Mucosa of rectum (tissue), 2 donors: ENCODE data around the gene FYCO1.

Experiments
- H3K27ac ChIP-seq, 2 donors: one replicate each; pipeline ENCODE4 v1.7.0; 2013; ENCODE audit warnings: inconsistent platforms in 2 of 2, low read depth in 2 of 2, low read length in 2 of 2
- H3K27me3 ChIP-seq, 2 donors: one replicate each; pipeline ENCODE4 v1.7.0; 2013; ENCODE audit warnings: low read length in 2 of 2; ENCODE audit not compliant: control insufficient read depth in 2 of 2, insufficient read depth in 2 of 2
- H3K36me3 ChIP-seq, 2 donors: one replicate each; pipeline ENCODE4 v1.7.0; 2013; ENCODE audit warnings: low read length in 2 of 2; ENCODE audit not compliant: control insufficient read depth in 2 of 2, insufficient read depth in 2 of 2
- H3K4me1 ChIP-seq, 2 donors: one replicate each; pipeline ENCODE4 v1.7.0; 2013; ENCODE audit warnings: low read length in 2 of 2, mild to moderate bottlenecking in 1 of 2; ENCODE audit not compliant: control insufficient read depth in 2 of 2, insufficient read depth in 2 of 2
- H3K4me3 ChIP-seq, 2 donors: one replicate each; pipeline ENCODE4 v1.7.0; 2013; ENCODE audit warnings: low read length in 2 of 2
- H3K9ac ChIP-seq, 2 donors: one replicate each; pipeline ENCODE4 v1.7.0; 2013; ENCODE audit warnings: low read length in 2 of 2, low read depth in 1 of 2, mild to moderate bottlenecking in 1 of 2
- H3K9me3 ChIP-seq, 2 donors: one replicate each; pipeline ENCODE4 v1.7.0; 2013; ENCODE audit warnings: low read length in 2 of 2; ENCODE audit not compliant: control insufficient read depth in 2 of 2
- donor health status: healthy.
- donor health status: Normal muscosa, but diverticular disease.

Gene FYCO1

DNA sequence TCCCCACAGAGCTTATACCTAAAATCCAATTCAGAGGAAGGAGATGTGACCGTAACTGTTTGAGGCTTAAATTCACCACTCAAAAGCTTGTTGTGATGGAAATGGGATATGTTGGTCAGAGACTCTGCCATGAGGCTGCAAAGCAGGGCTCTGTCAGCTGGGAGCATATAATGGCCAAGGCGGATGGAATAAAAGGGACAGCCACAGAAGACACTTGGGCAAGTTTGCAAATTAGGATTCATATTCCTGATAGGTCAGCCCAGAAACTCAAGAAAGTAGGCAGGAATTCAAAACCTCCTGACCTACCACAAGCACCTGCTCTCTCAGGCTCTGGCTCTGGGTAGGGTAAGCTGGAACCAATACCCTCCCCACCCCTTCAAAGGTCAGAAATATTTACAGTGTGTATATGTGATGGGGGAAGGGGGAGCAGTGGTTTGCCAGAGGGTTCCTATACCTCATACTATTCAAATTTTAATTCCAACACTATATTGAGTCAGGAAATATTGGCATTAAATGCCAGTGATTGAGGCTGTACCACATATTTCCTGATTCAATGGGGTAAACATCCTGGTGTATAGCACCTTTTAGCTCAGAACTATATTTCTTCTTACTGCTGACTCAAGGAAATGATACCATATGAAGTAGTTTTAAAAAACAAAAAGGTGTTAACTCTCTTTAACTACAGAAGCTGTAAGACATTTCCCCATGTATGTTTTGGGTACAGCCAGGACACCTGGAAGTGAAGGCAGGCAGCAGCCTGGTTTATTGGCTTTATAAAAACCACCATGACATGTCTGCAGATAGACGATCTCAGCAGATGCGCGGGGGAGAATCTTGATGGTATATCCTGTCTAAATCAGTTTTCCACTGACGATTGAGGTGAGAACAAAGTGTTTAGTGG is 19.2 kb downstream of the FYCO1 start:
- Histone ChIP-seq H3K36me3 (peaks cover 26 to 37% of the 10 kb centered on the region in 2 donors), H3K27ac (peak overlapping the region; percentile 5 to 42), H3K4me3 (no peak overlapping the region), H3K9ac (no peak overlapping the region), H3K27me3 (no peaks in the 10 kb centered on the region), H3K4me1 (peaks cover 10 to 25% of the 10 kb centered on the region in 2 donors), H3K9me3 (no peaks in the 10 kb centered on the region)

DNA sequence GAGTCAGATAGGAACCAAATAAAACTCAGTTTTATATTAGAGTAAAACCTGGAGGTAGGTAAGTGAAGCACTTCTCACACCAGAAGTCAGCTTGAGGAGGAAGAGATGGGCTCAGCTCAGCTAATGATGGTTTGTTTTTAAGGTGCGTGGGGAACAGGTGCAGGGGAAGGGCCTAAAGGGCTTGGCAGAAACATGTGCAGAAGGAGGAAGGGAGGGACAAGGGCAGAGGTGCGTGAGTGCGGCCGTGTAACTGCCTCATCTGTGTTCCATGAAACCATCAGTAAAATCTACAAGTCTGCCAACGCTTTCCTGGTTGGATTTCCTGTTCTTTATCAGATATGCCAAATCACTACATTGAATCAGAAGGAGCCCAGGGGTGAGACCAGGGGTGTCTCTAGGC is 19.9 kb downstream of the FYCO1 start:
- H3K4me3 ChIP-seq, result no peak overlapping the region
- H3K36me3 ChIP-seq, result peaks cover 22 to 34% of the 10 kb centered on the region in 2 donors
- H3K9me3 ChIP-seq, result no peaks in the 10 kb centered on the region
- H3K27ac ChIP-seq, result peak overlapping the region; percentile 5 to 42
- no peak overlapping the region for H3K9ac ChIP-seq
- no peaks in the 10 kb centered on the region for H3K27me3 ChIP-seq
- H3K4me1 ChIP-seq, result peaks cover 10 to 25% of the 10 kb centered on the region in 2 donors

DNA sequence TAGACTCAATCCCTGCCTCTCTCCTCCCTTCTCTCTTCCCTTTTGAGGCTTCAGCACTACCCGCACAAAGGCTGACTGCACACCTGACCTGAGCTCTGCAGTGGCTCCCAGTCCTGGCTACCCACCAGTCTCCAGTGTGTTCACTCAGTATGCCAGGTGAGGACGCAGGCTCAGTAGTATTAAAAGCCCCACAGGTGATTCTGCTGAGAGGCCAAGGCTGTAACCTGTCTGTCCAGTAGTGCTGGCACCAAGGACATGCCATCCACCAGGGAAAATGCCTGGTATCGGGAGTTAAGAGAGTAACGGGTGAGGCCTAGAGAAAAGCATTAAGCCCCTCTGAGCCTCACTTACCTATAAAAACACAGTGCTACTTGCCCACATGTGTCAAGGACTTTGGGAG is 20.9 kb downstream of the FYCO1 start:
- Histone ChIP-seq H3K4me3 (no peak overlapping the region), H3K9me3 (no peaks in the 10 kb centered on the region), H3K4me1 (peaks cover 9 to 23% of the 10 kb centered on the region in 2 donors), H3K27ac (no peak overlapping the region), H3K27me3 (no peaks in the 10 kb centered on the region), H3K36me3 (peaks cover 29 to 40% of the 10 kb centered on the region in 2 donors), H3K9ac (no peak overlapping the region)

DNA sequence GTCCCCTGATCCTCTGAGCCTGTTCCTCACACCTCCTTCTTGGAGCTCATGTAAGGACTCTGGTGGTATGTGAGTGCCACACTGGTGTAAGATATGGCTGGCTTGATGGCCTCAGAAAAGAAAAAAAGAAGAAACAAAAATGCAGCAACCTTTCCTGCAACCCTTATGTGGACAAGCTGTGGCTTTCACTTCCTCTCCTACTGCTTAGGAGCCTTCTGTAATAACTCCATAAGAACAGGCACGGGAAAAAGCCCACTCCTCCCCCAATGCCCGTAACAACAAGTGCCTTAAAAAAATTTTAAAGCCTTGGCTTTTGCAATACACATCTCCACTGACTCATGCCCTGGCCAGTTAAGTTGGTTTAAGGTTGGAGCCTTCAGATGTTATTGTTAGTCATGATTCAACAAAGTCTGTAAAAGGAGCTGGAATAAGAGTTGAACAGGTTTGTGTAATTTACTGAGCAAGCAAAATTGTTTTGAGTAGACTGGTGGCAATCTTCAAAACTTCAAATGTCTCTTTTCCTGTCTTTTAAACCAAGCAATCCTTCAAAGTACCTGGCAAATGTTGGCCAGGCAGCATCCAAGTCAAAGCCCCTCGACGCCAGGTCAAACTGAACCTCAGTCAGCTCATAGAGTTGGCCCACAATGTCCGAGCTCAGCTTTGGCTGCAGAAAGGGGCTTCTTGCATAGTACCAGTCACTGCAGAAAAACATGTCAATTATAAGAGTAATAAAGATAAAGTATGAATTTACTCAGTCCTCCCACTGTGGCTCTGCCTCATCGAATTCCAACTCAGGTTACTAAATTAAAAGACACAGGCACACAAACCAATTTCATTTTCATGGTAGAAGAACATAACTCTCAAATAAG is 22.9 kb downstream of the FYCO1 start:
- H3K9me3 ChIP-seq, result no peaks in the 10 kb centered on the region
- peaks cover 41 to 48% of the 10 kb centered on the region in 2 donors for H3K36me3 ChIP-seq
- H3K9ac ChIP-seq, result no peak overlapping the region
- no peak overlapping the region for H3K27ac ChIP-seq
- H3K4me3 ChIP-seq, result no peak overlapping the region
- H3K27me3 ChIP-seq, result no peaks in the 10 kb centered on the region
- H3K4me1 ChIP-seq, result peaks cover 0 to 12% of the 10 kb centered on the region in 2 donors

DNA sequence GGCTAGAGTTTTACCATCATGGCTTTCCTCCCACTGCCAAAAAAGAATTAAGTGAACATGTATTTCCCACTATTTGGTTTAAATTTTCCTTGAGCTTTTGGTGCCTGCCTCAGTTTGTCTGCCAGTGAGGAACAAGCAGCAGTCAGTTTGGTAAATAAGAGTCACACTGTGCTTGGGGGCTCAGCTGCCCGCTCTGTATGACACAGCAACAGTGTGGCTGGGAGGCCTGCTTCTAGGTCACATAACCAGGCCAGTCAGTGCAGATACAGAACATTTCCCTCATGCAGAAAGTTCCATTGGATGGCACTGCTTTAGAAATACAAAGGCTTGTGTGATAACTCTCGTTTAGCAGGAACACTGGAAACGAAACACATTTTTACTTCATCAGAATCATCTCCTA is 25.7 kb downstream of the FYCO1 start:
- H3K4me1 ChIP-seq, result peaks cover 0 to 4% of the 10 kb centered on the region in 2 donors
- peaks cover 59 to 60% of the 10 kb centered on the region in 2 donors for H3K36me3 ChIP-seq
- no peaks in the 10 kb centered on the region for H3K9me3 ChIP-seq
- H3K27ac ChIP-seq, result no peak overlapping the region
- no peaks in the 10 kb centered on the region for H3K27me3 ChIP-seq
- no peak overlapping the region for H3K4me3 ChIP-seq
- H3K9ac ChIP-seq, result no peak overlapping the region

DNA sequence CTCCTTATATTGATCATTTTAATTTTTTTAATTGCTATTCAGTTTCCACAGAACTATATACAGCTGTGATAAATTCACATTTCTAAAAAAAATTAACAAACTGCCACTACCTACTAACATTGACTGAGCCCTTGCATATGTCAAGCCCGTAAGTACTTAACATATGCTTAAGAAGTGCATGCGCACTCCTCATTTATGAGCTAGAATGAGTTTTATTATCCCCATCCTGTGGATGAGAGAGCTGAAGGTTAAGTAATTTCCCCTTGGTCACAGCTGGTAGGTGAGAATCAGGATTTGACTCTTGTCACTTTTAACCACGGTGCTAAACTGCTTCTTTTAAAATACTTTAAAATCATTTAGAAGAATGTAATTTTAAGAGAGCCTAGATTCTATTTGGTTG is 26.5 kb downstream of the FYCO1 start:
- no peak overlapping the region for H3K4me3 ChIP-seq
- no peak overlapping the region for H3K9ac ChIP-seq
- H3K27me3 ChIP-seq, result no peaks in the 10 kb centered on the region
- no peak overlapping the region for H3K27ac ChIP-seq
- peaks cover 0 to 4% of the 10 kb centered on the region in 2 donors for H3K4me1 ChIP-seq
- peaks cover 60 to 63% of the 10 kb centered on the region in 2 donors for H3K36me3 ChIP-seq
- no peaks in the 10 kb centered on the region for H3K9me3 ChIP-seq

DNA sequence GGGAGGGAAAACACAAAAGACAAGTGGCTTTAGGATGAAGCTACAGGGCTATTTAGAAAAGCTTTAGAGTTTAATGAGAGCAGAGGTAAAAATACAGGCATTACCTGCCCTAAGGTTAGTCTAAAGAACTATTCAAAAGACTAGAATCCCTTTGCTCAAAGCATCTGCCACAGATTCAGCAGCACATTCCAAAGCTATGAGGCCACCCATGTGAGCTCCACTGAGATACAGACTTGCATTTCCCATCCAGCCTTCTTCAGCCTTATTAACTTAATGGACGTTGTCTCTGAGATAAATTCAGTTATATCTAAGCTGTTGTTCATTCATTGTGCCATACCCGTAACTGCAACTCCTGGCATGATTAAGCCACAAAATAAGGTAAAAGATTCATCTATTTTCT is 26.9 kb downstream of the FYCO1 start:
- Histone ChIP-seq H3K27ac (no peak overlapping the region), H3K9me3 (no peaks in the 10 kb centered on the region), H3K36me3 (peaks cover 62 to 67% of the 10 kb centered on the region in 2 donors), H3K4me3 (no peak overlapping the region), H3K27me3 (no peaks in the 10 kb centered on the region), H3K4me1 (peaks cover 0 to 4% of the 10 kb centered on the region in 2 donors), H3K9ac (no peak overlapping the region)

DNA sequence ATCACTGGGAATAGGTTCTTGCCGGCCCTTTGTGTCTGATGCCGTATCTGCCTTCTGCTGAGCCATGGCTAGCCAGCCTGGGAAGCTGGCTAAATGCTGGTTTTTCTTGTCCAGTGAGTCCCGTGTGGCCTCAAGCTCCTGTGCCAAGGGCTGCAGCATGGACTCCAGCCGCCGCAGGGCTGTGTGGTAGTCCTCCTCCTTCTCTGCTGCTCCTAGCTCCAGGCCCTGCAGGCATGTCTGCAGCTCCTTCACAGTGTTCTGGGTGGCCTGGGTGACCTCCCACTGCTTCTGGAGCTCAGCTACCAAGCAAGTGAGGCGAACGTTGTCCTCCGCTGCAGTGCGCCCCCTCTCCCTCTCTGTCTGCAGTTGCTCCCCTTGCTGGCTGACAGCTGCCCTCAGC is 27.5 kb downstream of the FYCO1 start:
- H3K27me3 ChIP-seq, result no peaks in the 10 kb centered on the region
- no peak overlapping the region for H3K27ac ChIP-seq
- peaks cover 66 to 73% of the 10 kb centered on the region in 2 donors for H3K36me3 ChIP-seq
- no peak overlapping the region for H3K9ac ChIP-seq
- H3K4me3 ChIP-seq, result no peak overlapping the region
- no peaks in the 10 kb centered on the region for H3K9me3 ChIP-seq
- H3K4me1 ChIP-seq, result peaks cover 0 to 4% of the 10 kb centered on the region in 2 donors

DNA sequence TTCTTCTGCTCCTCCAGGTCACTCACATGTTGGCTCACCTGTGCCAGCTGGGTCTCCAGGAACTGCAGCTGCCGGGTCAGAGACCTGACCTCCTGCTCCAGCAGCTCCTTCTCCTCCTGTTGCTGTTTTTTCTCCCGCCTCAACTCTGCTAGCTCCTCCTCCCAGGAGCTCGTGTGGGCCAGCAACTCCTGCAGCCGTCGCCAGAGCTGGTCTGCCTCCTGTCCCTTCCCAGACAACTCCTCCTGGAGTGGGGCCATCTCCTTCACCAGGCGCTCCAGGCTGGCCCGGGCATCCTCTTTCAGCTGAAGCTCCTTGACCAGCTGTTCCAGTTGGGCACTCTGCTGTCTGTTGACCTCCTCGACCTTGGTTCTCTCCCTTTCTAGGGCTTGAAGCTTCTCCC is 27.9 kb downstream of the FYCO1 start:
- Histone ChIP-seq H3K36me3 (peaks cover 66 to 75% of the 10 kb centered on the region in 2 donors), H3K27ac (no peak overlapping the region)

More for the DNA sequence above, 27.9 kb downstream of the FYCO1 start:
- Histone ChIP-seq H3K27me3 (no peaks in the 10 kb centered on the region), H3K9ac (no peak overlapping the region), H3K4me1 (peaks cover 0 to 4% of the 10 kb centered on the region in 2 donors), H3K4me3 (no peak overlapping the region), H3K9me3 (no peaks in the 10 kb centered on the region)
